ENCODE data around the gene MEI4. TPM values are rescaled to one million over a fixed set of nuclear protein-coding genes. Genes with fewer than 3 reads are reported as not detected.

MEI4 gene
- total and polyA plus RNA-seq, 2 donors (not counting 1 experiment from before 2014, with no cell fraction given), result not detected

GRCh38 chr6:77633993-77634715 lies 18.7 kb upstream of the MEI4 start:
- Histone ChIP-seq H3K36me3 (replicated peaks in 1 of 2; ENCODE audit: control extremely low read depth in 1 of 2, control insufficient read depth in 1 of 2, extremely low read depth in 1 of 2, insufficient read depth in 2 of 2, low read length in 1 of 2) (no peaks in the 10 kb centered on the region), H3K79me2 (ENCODE audit: control insufficient read depth, insufficient read depth, low read length) (no peaks in the 10 kb centered on the region), H3K27ac (ENCODE audit: low read length in 2 of 2) (no peak overlapping the region), H3K4me3 (ENCODE audit: control extremely low read depth in 1 of 5, extremely low read depth in 1 of 5, insufficient read depth in 1 of 5, low read depth in 2 of 5, low read length in 4 of 5) (no peak overlapping the region), H3K9me3 (ENCODE audit: control extremely low read depth in 1 of 3, control insufficient read depth in 2 of 3, insufficient read depth in 1 of 3, low read length in 2 of 3) (no peaks in the 10 kb centered on the region), H4K20me1 (ENCODE audit: control insufficient read depth, insufficient read depth, low read length, poor library complexity, severe bottlenecking) (no peaks in the 10 kb centered on the region), H3K27me3 (replicated peaks in 1 of 4; ENCODE audit: control extremely low read depth in 1 of 4, control insufficient read depth in 3 of 4, insufficient read depth in 4 of 4, low read length in 3 of 4) (no peaks in the 10 kb centered on the region), H2AFZ (ENCODE audit: insufficient read depth, low read depth, low read length, poor library complexity, severe bottlenecking) (no peak overlapping the region), H3K9ac (ENCODE audit: low read length) (no peak overlapping the region), H3K4me1 (ENCODE audit: control insufficient read depth in 2 of 2, insufficient read depth in 2 of 2, low read length in 2 of 2) (no peaks in the 10 kb centered on the region), H3K4me2 (replicated peaks; ENCODE audit: low read depth, low read length, poor library complexity, severe bottlenecking) (no peak overlapping the region)
- Mint-ChIP-seq H3K4me3 (no peak overlapping the region), H3K27ac (no peak overlapping the region), H3K9me3 (ENCODE audit: insufficient read depth) (no peaks in the 10 kb centered on the region), H3K27me3 (no peaks in the 10 kb centered on the region), H3K4me1 (no peaks in the 10 kb centered on the region)
- ChIA-PET CTCF (no interaction called here), POLR2A (no interaction called here)
- no CpG with 5 or more reads among the region's 1 CpG for WGBS (ENCODE audit: insufficient coverage)
- no peak for TF ChIP-seq CTCF (IDR thresholded peaks at IDR 0.05)
- TF ChIP-seq EZH2 (IDR thresholded peaks at IDR 0.05; ENCODE audit: borderline replicate concordance, insufficient read depth, low read depth, low read length, poor library complexity, severe bottlenecking), result no peak
- intact Hi-C loops (cut with micrococcal nuclease), result no loop called here
- ATAC-seq (ENCODE audit: low read depth), result no peak
- DNase-seq, result no peak

DNA sequence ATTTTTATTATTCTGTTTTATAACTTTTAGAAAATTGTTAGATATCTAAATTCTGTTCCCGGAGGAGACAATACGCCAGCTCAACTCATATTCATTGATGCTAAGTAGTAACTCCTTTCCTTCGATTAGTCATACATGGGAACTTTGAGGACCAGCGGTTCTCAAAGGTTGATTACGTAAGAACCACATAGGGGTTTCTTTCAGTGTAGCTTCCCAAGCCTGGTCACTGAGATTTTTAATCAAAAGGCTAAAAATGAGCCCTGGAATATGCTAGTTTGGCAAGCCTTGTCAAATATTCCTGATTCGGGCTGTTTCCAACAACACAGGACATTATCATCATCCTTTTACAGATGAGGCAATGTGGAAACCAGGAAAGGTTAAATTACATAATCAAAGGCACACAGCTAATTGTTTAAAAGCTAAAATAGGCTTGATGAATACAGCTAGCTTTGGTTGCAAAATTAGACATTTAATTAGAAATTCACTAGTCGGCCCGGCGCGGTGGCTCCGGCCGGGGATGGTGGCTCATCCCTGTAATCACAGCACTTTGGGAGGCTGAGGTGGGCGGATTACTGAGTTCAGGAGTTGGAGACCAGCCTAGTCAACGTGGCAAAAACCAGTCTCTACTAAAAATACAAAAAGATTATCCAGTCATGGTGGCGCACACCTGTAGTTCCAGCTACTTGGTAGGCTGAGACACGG lies 14.6 kb upstream of the MEI4 start:
- Mint-ChIP-seq H3K27ac (no peak overlapping the region), H3K27me3 (no peaks in the 10 kb centered on the region), H3K4me1 (no peaks in the 10 kb centered on the region), H3K4me3 (no peak overlapping the region), H3K9me3 (ENCODE audit: insufficient read depth) (no peaks in the 10 kb centered on the region)
- DNase-seq (no peak), ATAC-seq (ENCODE audit: low read depth) (no peak)
- Histone ChIP-seq H3K36me3 (replicated peaks in 1 of 2; ENCODE audit: control extremely low read depth in 1 of 2, control insufficient read depth in 1 of 2, extremely low read depth in 1 of 2, insufficient read depth in 2 of 2, low read length in 1 of 2) (no peaks in the 10 kb centered on the region), H3K9ac (ENCODE audit: low read length) (no peak overlapping the region), H3K27ac (ENCODE audit: low read length in 2 of 2) (no peak overlapping the region), H3K4me1 (ENCODE audit: control insufficient read depth in 2 of 2, insufficient read depth in 2 of 2, low read length in 2 of 2) (no peaks in the 10 kb centered on the region), H3K4me3 (ENCODE audit: control extremely low read depth in 1 of 5, extremely low read depth in 1 of 5, insufficient read depth in 1 of 5, low read depth in 2 of 5, low read length in 4 of 5) (no peak overlapping the region), H3K4me2 (replicated peaks; ENCODE audit: low read depth, low read length, poor library complexity, severe bottlenecking) (no peak overlapping the region), H3K9me3 (ENCODE audit: control extremely low read depth in 1 of 3, control insufficient read depth in 2 of 3, insufficient read depth in 1 of 3, low read length in 2 of 3) (peaks cover 0 to 5% (median 0%) of the 10 kb centered on the region in 3 donors), H4K20me1 (ENCODE audit: control insufficient read depth, insufficient read depth, low read length, poor library complexity, severe bottlenecking) (no peaks in the 10 kb centered on the region), H3K27me3 (replicated peaks in 1 of 4; ENCODE audit: control extremely low read depth in 1 of 4, control insufficient read depth in 3 of 4, insufficient read depth in 4 of 4, low read length in 3 of 4) (no peaks in the 10 kb centered on the region), H3K79me2 (ENCODE audit: control insufficient read depth, insufficient read depth, low read length) (no peaks in the 10 kb centered on the region), H2AFZ (ENCODE audit: insufficient read depth, low read depth, low read length, poor library complexity, severe bottlenecking) (no peak overlapping the region)
- WGBS (ENCODE audit: insufficient coverage), result 90% methylated on average over 11 of the region's 16 CpGs
- TF ChIP-seq CTCF (IDR thresholded peaks at IDR 0.05), result no peak
- TF ChIP-seq EZH2 (IDR thresholded peaks at IDR 0.05; ENCODE audit: borderline replicate concordance, insufficient read depth, low read depth, low read length, poor library complexity, severe bottlenecking), result no peak
- POLR2A ChIA-PET, result no interaction called here
- intact Hi-C loops (cut with micrococcal nuclease), result no loop called here
- CTCF ChIA-PET, result no interaction called here

Data from B cell (primary cell).